ENCODE measurements around the gene FIGNL1.
A peak's percentile ranks its signal among the peaks of the same experiment; 100 is the strongest.

The FIGNL1 gene, protein sequence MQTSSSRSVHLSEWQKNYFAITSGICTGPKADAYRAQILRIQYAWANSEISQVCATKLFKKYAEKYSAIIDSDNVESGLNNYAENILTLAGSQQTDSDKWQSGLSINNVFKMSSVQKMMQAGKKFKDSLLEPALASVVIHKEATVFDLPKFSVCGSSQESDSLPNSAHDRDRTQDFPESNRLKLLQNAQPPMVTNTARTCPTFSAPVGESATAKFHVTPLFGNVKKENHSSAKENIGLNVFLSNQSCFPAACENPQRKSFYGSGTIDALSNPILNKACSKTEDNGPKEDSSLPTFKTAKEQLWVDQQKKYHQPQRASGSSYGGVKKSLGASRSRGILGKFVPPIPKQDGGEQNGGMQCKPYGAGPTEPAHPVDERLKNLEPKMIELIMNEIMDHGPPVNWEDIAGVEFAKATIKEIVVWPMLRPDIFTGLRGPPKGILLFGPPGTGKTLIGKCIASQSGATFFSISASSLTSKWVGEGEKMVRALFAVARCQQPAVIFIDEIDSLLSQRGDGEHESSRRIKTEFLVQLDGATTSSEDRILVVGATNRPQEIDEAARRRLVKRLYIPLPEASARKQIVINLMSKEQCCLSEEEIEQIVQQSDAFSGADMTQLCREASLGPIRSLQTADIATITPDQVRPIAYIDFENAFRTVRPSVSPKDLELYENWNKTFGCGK

DNA sequence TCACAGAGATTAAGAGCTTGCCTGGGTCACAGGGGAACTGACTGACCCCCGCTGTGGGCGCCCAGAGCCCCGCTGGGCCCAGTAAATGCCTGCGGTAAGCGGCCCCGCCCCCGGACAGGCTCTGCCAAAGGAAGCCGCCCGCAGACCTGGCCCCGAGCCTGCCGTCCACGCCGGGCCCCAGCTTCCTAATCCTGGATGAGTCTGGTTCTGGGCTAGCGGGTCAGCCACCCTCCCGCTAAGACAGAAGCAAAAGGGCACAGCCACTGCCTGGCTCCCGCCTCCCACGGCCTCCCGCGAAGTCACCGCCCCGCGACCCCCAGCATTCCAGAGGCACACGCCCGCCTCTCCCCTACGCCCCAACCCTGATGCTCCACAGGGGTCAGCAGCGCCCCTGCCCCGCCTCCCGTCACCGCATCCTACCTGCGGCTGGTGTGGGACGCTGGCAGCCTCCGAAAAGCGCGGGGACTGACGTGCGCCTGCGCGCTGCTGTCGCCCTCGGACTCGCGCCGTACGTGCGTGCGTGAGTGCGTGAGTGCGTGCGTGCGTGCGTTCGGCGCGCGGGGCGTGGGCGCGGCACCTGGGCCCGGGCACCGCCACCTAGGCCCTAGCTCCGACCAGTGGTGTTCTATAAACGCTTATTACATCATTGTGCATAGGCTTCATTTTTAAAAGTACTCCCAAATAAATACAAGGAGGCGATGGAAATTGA, at the start of gene FIGNL1:
FIGNL1 (minus strand) TSS at position 470 of the 709 bp plus-strand sequence. CDS start 3,063 bp downstream, outside the sequence.
- DNase-seq (ENCODE audit: low spot score) = peak; percentile 83

DNA sequence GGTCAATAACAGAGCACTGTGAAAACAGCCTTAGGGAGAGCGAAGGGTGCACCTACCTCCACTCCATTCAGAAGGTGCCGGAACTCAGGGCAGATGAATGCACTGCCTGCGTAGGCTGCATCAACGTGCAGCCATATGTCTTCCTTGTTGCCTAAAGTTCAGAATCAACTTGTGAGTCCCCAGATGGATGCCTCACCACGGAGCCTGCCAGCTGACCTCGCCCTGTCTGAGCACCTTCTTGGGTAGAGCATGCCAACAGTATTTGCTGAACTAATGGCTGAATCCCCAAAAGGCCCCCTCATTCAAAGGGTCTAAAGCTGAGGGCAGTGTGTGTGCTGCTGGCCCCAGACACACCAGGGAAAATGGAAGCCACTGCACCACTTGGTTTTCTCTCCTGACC, 48.9 kb upstream of the FIGNL1 start:
- no peak for DNase-seq (ENCODE audit: low spot score)

DNA sequence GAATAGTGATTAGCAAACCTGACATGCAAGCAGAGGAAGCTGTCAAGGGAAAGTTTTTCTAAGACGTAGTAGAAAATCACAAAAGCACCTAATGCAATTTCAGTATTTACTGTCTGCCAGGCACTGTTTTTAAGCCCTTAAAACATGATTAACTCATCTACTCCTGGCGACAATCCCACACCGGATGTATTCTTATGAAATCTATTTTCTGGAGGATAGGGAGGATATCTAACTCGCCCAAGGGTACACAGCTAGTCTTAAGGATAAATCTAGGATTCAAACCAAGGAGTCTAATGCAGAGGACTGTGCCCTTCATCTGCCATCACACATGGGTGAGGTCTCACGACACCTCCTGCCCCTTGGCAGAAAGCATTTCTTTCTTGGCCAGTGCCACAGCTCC, 47.8 kb upstream of the FIGNL1 start:
- no peak for DNase-seq (ENCODE audit: low spot score)

DNA sequence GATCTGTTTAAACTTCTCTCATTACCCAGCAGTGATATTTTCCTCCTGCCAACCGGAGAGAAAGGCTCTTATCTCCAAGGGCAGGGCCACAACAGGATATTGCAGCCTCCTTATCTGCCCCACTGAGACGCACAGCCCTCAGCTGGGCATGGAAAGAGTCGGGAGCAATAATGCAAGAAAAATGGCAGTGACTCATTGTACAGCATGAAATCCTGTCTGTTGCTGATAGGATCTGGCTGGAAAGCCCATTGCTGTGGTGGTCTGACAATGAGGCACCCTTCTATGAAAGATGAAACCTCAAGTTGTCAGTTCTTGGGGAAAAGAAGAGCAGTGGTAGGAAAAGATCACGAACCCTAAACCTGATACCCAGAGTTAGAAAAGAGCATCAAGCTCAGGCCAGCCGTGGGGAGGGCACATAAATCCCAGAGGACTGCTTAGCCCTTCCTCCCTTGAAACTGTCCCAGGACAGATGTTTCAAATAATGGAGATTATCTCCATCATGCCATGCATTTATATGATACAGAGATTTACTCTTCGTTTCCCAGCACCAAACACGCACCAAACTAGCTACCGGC, 47.0 kb upstream of the FIGNL1 start:
- no peak for DNase-seq (ENCODE audit: low spot score)

DNA sequence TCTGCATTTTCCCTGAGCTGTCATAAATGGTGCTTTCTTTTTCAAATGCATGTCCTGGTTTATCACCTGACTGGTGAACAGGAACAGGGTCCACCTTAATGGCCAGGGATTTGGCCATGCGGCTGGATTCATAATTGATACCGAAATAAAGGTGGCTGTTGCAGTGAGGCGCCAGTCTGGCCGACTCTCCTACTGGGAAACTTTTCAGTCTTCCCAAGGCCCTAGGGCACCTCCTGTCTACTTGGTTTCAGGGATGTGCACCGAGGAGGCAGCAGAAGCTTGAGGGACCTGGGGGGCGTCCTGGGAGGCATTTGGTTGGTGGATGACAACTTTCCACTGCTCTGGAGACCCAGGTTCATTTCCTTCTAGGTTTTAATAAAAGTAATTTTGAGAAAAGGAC, 46.4 kb upstream of the FIGNL1 start:
- no peak for DNase-seq (ENCODE audit: low spot score)

DNA sequence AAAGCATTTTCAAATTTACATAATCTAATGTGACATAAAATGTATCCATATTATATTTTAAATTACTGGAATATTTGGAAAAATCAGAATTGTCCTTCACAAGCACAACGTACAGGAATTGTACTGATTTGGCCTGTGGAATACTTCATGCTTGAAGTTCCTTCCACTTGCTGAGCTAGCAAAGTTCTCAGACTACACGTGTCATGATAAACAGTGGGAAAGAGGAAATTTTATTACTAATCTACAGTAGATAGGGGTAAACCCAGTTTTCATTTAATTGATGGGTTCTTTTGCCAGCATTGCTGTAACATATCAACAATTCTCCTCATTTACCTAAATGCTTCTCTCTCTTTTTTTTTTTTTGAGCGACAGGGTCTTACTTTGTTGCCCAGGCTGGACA, 45.6 kb upstream of the FIGNL1 start:
- no peak for DNase-seq (ENCODE audit: low spot score)

DNA sequence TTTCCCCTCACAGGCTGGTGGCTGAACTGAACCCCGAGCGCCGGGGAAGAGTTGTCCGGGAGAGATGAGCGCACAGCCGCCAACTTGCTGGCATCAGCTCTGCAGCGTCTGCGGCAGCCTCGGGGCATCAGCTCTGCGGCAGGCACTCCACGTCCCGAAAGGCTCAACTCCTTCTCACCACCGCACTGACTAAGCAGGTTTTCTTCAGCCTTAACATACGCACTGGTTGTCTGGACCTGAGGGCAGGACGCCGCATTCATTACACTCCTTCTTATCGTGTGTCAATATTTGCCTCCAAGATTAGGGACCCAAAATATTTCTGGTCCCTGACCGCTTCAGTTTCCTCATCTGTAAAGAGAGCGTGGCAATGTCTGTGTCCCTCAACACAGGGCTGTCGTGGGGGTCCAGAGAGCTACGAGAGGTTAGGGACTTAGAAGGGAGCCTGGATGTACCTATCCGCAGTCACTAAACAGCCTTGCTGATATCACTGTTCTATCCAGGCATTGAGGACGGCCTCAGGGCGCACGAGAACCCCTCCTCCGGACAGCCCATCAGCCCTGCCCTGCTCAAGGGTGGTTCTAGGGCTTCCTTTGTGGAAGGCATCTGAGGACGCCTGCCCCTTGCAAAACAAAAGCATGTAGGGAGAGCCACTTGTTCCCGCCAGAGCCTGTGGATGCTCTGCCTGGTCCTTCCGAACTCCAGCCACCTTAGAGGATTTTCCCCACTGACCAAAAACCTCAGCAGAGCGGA, 42.8 kb upstream of the FIGNL1 start:
- DNase-seq (ENCODE audit: low spot score) = no peak

DNA sequence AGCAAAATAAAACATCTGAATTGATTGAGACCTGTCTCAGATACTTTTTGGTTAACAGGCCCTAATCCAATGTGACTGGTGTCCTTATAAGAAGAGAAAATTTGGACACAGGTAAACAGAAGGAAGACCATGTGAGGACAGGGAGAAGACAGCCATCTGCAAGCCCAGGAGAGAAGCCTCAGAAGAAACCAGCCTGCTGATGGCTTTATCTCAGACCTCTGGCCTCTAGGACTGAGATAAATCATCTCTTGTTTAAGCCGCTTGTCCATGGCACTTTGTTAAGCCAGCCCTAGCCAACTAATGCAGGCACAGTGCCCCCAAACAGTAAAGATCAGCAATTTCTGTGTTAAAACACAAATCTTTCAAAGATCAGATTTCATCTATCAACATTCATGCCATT, 41.8 kb upstream of the FIGNL1 start:
- no peak for DNase-seq (ENCODE audit: low spot score)

DNA sequence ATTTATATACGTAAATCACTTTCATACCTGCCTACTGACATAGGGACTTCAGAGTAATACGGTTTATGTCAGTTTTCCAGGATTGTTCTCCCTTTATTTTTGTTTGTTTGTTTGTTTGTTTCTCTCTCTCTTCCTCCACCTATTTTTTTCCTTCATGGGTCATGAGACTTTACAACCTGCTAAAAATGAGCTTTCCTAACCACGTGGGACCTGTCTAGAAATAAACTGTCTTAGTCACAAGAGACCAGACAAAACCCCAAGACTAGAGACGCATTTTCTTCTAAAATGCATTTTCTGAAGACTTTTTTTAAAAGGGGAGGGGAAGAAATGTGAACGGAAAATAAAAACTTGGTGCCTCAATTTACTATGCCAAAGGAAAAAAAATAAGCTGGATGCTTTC, 41.1 kb upstream of the FIGNL1 start:
- DNase-seq (ENCODE audit: low spot score) = no peak

DNA sequence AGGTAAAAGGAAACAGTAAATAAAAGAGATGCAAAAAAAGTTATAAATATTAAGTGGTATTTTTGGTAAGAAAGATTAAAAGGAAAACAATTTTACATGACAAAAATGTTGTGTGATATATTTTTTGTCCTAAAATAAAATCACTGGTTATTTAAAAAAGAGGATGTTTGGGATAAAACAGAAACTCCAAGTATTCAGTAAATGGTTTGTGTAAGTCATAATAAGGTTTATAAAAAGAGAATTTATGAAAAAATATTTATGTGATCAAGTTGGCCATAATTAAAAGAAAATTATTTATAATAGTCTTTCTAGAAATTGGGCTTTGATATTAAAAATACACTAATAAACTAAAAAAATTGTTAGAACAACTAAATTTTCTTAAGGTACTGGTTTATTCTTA, 38.2 kb upstream of the FIGNL1 start:
- no peak for DNase-seq (ENCODE audit: low spot score)

DNA sequence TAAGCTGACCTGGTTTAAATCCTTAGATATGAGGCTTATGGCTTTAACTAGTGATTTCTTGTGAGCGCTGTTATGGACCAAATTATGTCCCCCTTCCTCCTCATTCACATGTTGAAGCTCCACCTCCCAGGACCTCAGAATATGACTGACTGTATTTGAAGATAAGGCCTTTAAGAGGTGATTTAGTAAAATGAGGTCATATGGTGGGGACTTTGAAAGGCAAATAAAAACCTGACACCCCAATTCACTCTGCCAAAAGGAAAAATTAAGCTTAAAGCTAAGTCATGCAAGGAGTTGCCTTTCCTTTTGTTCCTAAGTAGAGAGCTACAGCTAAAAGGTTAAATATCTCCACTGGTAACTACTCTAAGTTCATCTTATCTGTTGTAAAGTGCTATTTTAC, 36.4 kb upstream of the FIGNL1 start:
- DNase-seq (ENCODE audit: low spot score) = no peak

DNA sequence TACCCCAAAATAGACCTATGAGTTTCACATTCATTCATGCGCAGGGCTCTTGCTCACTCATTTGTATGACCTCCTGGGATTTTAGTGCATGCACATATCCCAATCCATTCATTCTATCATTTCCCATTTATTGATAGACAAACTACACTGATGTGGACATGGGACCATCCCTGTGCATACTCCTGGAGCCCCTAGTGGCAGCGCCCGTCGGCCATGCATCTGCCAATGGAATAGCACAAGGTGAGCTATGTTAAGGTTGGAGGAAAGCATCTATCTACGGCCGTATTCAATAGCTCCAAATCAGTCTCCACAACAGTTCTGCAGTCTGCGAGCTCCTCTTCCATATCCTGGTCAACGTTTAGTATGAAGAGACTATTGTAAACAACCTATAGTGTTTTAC, 31.7 kb upstream of the FIGNL1 start:
- no peak for DNase-seq (ENCODE audit: low spot score)

DNA sequence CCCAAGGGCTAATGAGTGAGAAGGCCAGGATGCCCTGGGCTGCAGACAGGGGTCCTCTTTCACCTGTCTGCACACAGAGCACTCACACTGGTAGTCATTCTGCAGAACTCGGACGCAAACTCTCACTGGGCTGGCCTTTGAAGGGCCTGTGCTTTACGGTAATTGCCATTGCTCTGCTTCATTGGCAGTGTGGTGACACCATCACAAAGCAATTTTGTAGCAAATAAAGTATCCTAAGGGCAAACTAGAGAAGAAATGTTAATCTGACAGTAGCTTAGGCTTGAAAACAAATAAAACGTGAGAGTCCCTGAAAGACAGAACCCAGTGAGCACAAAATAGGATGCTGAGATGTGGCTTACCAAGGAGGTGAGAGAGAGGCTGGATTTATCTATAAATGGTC, 30.6 kb upstream of the FIGNL1 start:
- DNase-seq (ENCODE audit: low spot score) = no peak

DNA sequence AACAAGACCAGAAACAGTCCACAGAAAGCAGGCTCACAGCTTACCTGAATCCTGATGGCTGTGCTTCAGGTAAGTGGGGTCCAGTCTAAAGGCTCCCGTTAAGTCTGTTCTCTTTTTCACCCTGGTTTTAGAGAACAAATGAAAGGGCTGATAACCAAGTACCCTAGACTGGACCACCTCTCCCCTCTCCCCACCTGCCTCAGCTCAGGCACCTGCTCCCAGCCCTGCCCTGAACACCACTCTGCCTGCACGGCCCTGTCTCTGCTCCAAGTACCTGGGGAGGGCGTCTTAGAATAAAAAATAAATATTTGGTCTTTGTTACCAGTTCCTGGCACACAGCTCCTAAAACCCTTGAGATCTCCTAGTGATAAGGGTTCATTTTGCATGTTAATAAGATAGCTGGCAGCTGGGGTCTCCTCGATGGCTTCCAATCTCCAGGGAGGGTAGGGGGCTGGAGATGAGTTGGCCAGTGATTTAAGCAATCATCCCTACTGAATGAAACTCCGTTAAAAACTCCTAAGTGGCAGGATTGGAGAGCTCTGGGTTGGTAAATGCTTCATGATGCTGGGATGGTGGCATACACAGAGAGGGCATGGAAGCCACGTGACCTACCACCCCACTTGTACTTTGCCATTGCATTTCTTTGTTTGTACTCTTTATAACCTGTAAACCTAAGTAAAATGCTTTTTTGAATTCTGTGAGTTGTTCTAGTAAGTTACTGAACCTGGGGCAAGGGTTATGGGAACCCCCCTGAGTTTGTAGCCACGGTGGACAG, 29.8 kb upstream of the FIGNL1 start:
- no peak for DNase-seq (ENCODE audit: low spot score)

DNA sequence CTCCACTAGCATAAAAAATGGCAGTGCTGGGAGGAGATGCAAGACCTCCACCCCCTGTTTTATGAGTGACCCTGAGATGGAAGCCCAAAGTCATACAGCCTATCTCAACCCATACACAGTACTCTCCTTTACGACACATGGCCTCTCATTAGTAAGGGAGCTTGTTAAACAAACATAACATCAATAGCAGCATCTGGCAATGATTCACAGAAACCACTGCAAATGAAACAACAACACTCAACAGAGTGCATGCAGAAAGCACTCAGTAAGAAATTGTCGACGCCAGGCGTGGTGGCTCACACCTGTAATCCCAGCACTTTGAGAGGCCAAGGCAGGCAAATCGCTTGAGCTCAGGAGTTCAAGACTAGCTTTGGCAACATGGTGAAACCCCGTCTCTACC, 27.5 kb upstream of the FIGNL1 start:
- no peak for DNase-seq (ENCODE audit: low spot score)

DNA sequence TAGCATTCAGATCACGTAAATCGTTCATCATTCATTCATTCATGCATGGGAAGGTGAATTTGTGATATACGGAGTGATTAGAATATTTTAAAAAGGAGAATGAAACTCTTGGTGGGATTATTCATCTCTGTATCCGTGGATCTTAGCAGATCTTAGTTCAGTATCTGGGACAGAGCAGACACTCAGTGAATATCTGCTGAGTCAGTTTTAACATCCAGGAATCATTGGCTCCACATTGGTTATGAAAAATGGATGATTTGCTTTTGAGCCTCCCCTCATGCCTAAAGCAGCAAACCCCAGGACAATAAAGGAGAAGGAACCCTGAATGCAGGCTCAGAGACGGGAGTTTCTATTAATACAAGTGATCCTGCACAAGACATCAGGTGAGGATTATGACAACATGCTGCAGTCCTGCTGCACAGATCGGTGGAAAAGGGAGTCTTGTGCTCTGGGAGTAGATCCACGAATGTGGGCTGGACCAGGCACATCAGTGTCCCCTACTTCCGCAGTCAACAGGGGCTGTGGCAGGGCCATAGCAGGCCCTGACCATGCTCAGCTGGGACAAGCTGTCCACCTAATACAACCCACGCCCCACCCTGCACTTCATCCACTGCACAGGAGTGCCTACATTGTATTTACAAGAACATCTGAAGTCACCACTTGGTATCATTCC, 26.9 kb upstream of the FIGNL1 start:
- no peak for DNase-seq (ENCODE audit: low spot score)

DNA sequence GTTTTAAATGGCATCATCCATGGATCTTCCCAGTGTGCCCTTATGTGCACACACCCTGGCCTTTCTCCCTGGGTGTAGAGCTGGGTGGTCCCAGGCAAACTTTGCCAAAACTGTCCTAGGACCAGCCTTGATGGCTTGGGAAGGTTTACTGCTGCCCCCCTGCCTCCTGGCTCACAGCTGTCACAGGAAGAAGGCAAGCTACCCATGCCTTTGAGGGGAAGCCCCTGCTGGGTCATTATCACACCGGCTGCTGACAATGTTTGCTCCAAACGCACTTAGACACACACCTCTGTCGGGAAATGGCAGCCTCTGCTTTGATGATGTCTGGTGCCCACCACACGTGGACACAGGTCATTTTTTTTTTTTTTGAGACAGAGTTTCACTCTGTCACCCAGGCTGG, 25.2 kb upstream of the FIGNL1 start:
- DNase-seq (ENCODE audit: low spot score) = no peak

DNA sequence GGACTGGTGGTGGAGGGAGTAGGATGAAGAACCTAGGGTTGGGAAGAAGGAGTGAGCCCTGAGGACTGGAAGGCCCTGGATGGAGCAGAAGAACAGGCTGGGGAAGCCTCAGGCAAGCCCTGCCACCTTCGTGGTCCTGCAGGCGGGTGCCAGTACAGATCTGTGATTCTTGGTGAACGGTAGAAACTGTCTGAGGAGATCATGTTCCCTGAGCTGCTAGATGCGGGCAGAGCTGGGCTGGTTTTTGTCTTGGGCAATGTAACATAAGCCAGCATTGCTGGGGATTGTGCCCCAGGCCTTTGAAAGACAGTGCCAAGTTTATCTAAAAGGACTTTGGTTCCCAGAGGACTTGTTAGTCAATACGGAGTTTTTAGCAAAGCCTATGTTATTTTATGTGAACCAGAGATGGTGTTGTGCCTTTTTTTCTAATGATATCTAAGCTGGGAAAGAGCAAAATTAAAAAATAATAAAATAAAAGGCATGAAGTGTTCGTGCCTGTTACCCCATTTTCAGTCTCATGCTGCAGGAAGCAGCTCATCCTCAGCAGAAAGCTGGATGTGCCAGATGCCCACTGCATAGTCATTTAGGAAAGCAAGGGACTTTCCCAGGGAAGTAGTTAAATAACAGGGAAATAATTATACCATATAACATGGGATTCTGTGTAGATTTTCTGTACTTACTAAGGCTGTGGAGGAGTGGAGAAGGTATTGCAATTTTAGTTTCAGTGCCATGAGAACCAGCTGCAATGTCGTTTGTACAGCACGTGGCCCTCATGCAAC, 24.4 kb upstream of the FIGNL1 start:
- DNase-seq (ENCODE audit: low spot score) = no peak

DNA sequence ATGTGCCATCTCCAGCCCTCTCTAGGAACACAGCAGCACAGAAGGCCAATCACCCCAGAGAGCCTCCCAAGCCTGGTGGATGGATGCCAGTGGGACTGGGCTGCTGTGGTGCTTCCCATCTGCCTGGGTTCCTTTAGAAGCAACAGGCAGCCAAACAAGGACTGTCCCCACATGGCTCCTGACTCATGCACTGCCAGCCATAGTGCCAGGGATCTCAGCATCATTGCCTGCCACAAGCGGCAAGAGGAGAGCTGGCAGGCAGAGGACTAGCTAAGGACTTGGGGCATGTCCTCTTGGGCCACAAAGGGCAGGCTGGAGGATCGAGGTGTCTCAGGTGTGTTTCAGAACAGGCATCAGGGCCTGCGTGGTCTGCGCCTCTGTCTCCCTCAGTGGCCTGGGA, 23.4 kb upstream of the FIGNL1 start:
- DNase-seq (ENCODE audit: low spot score) = no peak

DNA sequence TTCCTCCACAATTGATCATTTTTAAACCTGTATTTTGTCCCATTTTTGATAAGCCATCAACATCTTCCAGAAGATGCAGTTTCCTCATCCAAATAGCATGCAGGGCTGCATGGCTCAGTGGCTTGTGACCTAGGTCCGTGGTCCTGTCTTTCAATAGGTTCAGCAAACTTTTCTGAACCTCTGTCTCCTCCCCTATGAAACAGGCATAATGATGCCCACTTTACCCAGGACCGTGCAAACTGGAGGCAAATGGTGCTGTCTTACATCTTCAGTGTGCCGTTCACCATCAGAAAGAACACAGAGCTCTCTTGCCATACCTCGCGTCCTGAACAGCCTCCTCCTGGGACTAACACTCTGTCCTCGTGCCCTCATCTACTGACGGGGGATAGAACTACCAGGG, 22.3 kb upstream of the FIGNL1 start:
- DNase-seq (ENCODE audit: low spot score) = no peak

Data from ecto neural progenitor cell (in vitro differentiated cells).